ENCODE data around the gene IL1RAPL1. TPM values are rescaled to one million over a fixed set of nuclear protein-coding genes. Genes with fewer than 3 reads are reported as not detected.

Gene IL1RAPL1
- total RNA-seq, 1 donor from 2014 or later: 0.66 TPM

- Mint-ChIP-seq H3K27ac (ENCODE audit: unreplicated experiment) (no peak overlapping the region), H3K4me1 (ENCODE audit: low read depth, unreplicated experiment) (no peaks in the 10 kb centered on the region), H3K27me3 (ENCODE audit: unreplicated experiment) (no peaks in the 10 kb centered on the region), H3K4me3 (ENCODE audit: unreplicated experiment) (no peak overlapping the region), H3K36me3 (ENCODE audit: unreplicated experiment) (no peaks in the 10 kb centered on the region), H3K9me3 (ENCODE audit: unreplicated experiment) (no peaks in the 10 kb centered on the region)
- no peak for TF ChIP-seq CTCF (IDR thresholded peaks at IDR 0.05; ENCODE audit: partially characterized antibody, unreplicated experiment)
- no peak for DNase-seq
Observed at GRCh38 chrX:29824176-29824906, 1237.1 kb downstream of the IL1RAPL1 start.

GRCh38 chrX:29826742-29827141 is 1239.5 kb downstream of the IL1RAPL1 start:
- Mint-ChIP-seq H3K4me3 (ENCODE audit: unreplicated experiment) (no peak overlapping the region), H3K9me3 (ENCODE audit: unreplicated experiment) (no peaks in the 10 kb centered on the region), H3K27me3 (ENCODE audit: unreplicated experiment) (no peaks in the 10 kb centered on the region), H3K36me3 (ENCODE audit: unreplicated experiment) (no peaks in the 10 kb centered on the region), H3K4me1 (ENCODE audit: low read depth, unreplicated experiment) (no peaks in the 10 kb centered on the region), H3K27ac (ENCODE audit: unreplicated experiment) (no peak overlapping the region)
- no peak for DNase-seq
- no peak for TF ChIP-seq CTCF (IDR thresholded peaks at IDR 0.05; ENCODE audit: partially characterized antibody, unreplicated experiment)

GRCh38 chrX:29834311-29834710 is 1247.1 kb downstream of the IL1RAPL1 start:
- Mint-ChIP-seq H3K27ac (ENCODE audit: unreplicated experiment) (no peak overlapping the region), H3K36me3 (ENCODE audit: unreplicated experiment) (no peaks in the 10 kb centered on the region), H3K9me3 (ENCODE audit: unreplicated experiment) (no peaks in the 10 kb centered on the region), H3K27me3 (ENCODE audit: unreplicated experiment) (no peaks in the 10 kb centered on the region), H3K4me3 (ENCODE audit: unreplicated experiment) (no peak overlapping the region), H3K4me1 (ENCODE audit: low read depth, unreplicated experiment) (no peaks in the 10 kb centered on the region)
- DNase-seq: no peak
- TF ChIP-seq CTCF (IDR thresholded peaks at IDR 0.05; ENCODE audit: partially characterized antibody, unreplicated experiment): no peak

GRCh38 chrX:29834764-29835163 is 1247.5 kb downstream of the IL1RAPL1 start:
- no peaks in the 10 kb centered on the region for H3K4me1 Mint-ChIP-seq (ENCODE audit: low read depth, unreplicated experiment)
- no peaks in the 10 kb centered on the region for H3K27me3 Mint-ChIP-seq (ENCODE audit: unreplicated experiment)
- no peak overlapping the region for H3K27ac Mint-ChIP-seq (ENCODE audit: unreplicated experiment)
- H3K9me3 Mint-ChIP-seq (ENCODE audit: unreplicated experiment): no peaks in the 10 kb centered on the region
- DNase-seq: no peak
- no peaks in the 10 kb centered on the region for H3K36me3 Mint-ChIP-seq (ENCODE audit: unreplicated experiment)
- H3K4me3 Mint-ChIP-seq (ENCODE audit: unreplicated experiment): no peak overlapping the region
- TF ChIP-seq CTCF (IDR thresholded peaks at IDR 0.05; ENCODE audit: partially characterized antibody, unreplicated experiment): no peak

- no peaks in the 10 kb centered on the region for H3K36me3 Mint-ChIP-seq (ENCODE audit: unreplicated experiment)
- no peaks in the 10 kb centered on the region for H3K27me3 Mint-ChIP-seq (ENCODE audit: unreplicated experiment)
- H3K4me1 Mint-ChIP-seq (ENCODE audit: low read depth, unreplicated experiment): peaks cover 2% of the 10 kb centered on the region
- no peak overlapping the region for H3K27ac Mint-ChIP-seq (ENCODE audit: unreplicated experiment)
- H3K9me3 Mint-ChIP-seq (ENCODE audit: unreplicated experiment): no peaks in the 10 kb centered on the region
- H3K4me3 Mint-ChIP-seq (ENCODE audit: unreplicated experiment): no peak overlapping the region
- TF ChIP-seq CTCF (IDR thresholded peaks at IDR 0.05; ENCODE audit: partially characterized antibody, unreplicated experiment): no peak
- no peak for DNase-seq
Observed at GRCh38 chrX:29841750-29842149, 1254.5 kb downstream of the IL1RAPL1 start.

Measured in glutamatergic neuron (in vitro differentiated cells).